Muscle layer of duodenum (tissue), 2 donors: ENCODE measurements around the gene MS4A6E.
"Not testable (repeated sequence)": the region's sequence is repeated elsewhere in the genome, so short reads cannot be mapped to it uniquely, and the experiment has no call there.

Experiments
- H3K27ac ChIP-seq: one replicate; pipeline ENCODE4 v1.7.0; 2013; ENCODE audit warnings: mild to moderate bottlenecking, low read length
- H3K27me3 ChIP-seq: one replicate; pipeline ENCODE4 v1.7.0; 2013; ENCODE audit warnings: low read depth, mild to moderate bottlenecking, control low read depth, low read length
- H3K36me3 ChIP-seq, 2 donors: one replicate each; pipeline ENCODE4 v1.7.0; 2013; ENCODE audit warnings: low read length in 2 of 2, control low read depth in 1 of 2, mild to moderate bottlenecking in 1 of 2; ENCODE audit not compliant: insufficient read depth in 2 of 2, control insufficient read depth in 1 of 2
- H3K4me1 ChIP-seq, 2 donors: one replicate each; pipeline ENCODE4 v1.7.0; 2013; ENCODE audit warnings: low read length in 2 of 2, mild to moderate bottlenecking in 2 of 2, control low read depth in 1 of 2, moderate library complexity in 1 of 2; ENCODE audit not compliant: insufficient read depth in 2 of 2, control insufficient read depth in 1 of 2
- H3K4me3 ChIP-seq, 2 donors: one replicate each; pipeline ENCODE4 v1.7.0; 2013; ENCODE audit warnings: low read length in 2 of 2, low read depth in 1 of 2, mild to moderate bottlenecking in 1 of 2
- H3K9me3 ChIP-seq, 2 donors: one replicate each; pipeline ENCODE4 v1.7.0; 2013; ENCODE audit warnings: low read length in 2 of 2, control low read depth in 1 of 2, mild to moderate bottlenecking in 1 of 2; ENCODE audit not compliant: control insufficient read depth in 1 of 2
- donor health status: healthy.

MS4A6E gene

GRCh38 chr11:60326955-60327354, at the start of gene MS4A6E:
MS4A6E (plus strand) TSS chr11:60327255; CDS start chr11:60334896, 7,641 bp downstream.
- Histone ChIP-seq H3K27me3 (no peaks in the 10 kb centered on the region), H3K27ac (no peak within 1 kb of the TSS), H3K36me3 (no peaks in the 10 kb centered on the region), H3K4me3 (no peak within 1 kb of the TSS), H3K9me3 (peaks cover 0 to 11% of the 10 kb centered on the region in 2 donors), H3K4me1 (no peaks in the 10 kb centered on the region)

GRCh38 chr11:60280412-60280811, 46.6 kb upstream of the MS4A6E start, which contains the start of gene MS4A4A:
MS4A4A (plus strand) TSS chr11:60280666; CDS start chr11:60280676, 10 bp downstream.
- no peaks in the 10 kb centered on the region for H3K4me1 ChIP-seq
- H3K27ac ChIP-seq = peak within 1 kb of the TSS; percentile 77
- peak within 1 kb of the TSS in 1 of 2 donors; percentile 37 for H3K4me3 ChIP-seq
- H3K9me3 ChIP-seq = no peaks in the 10 kb centered on the region
- no peaks in the 10 kb centered on the region for H3K27me3 ChIP-seq
- H3K36me3 ChIP-seq = no peaks in the 10 kb centered on the region

GRCh38 chr11:60281485-60281884, 45.6 kb upstream of the MS4A6E start:
- H3K27ac ChIP-seq = peak overlapping the region; percentile 77
- no peaks in the 10 kb centered on the region for H3K9me3 ChIP-seq
- H3K4me3 ChIP-seq = peak overlapping the region in 1 of 2 donors; percentile 27
- H3K27me3 ChIP-seq = no peaks in the 10 kb centered on the region
- no peaks in the 10 kb centered on the region for H3K4me1 ChIP-seq
- H3K36me3 ChIP-seq = no peaks in the 10 kb centered on the region

GRCh38 chr11:60282286-60282685, 44.8 kb upstream of the MS4A6E start:
- no peaks in the 10 kb centered on the region for H3K27me3 ChIP-seq
- H3K27ac ChIP-seq = peak overlapping the region; percentile 77
- no peaks in the 10 kb centered on the region for H3K4me1 ChIP-seq
- no peaks in the 10 kb centered on the region for H3K9me3 ChIP-seq
- H3K4me3 ChIP-seq = no peak overlapping the region
- no peaks in the 10 kb centered on the region for H3K36me3 ChIP-seq

GRCh38 chr11:60285411-60286126, 41.5 kb upstream of the MS4A6E start:
- not testable (repeated sequence) for H3K27ac ChIP-seq, H3K36me3 ChIP-seq, H3K9me3 ChIP-seq, H3K4me1 ChIP-seq, H3K4me3 ChIP-seq, H3K27me3 ChIP-seq

- Histone ChIP-seq H3K9me3 (peaks cover 0 to 6% of the 10 kb centered on the region in 2 donors), H3K27me3 (no peaks in the 10 kb centered on the region), H3K4me1 (no peaks in the 10 kb centered on the region), H3K36me3 (no peaks in the 10 kb centered on the region), H3K27ac (no peak overlapping the region), H3K4me3 (no peak overlapping the region)
These were observed 38.5 kb upstream of the MS4A6E start for GRCh38 chr11:60288531-60288930.

- Histone ChIP-seq H3K27me3 (no peaks in the 10 kb centered on the region), H3K4me1 (no peaks in the 10 kb centered on the region), H3K9me3 (peaks cover 0 to 6% of the 10 kb centered on the region in 2 donors)
These were observed 34.9 kb upstream of the MS4A6E start for GRCh38 chr11:60292145-60292544.

GRCh38 chr11:60301178-60301577, 25.9 kb upstream of the MS4A6E start:
- H3K27ac ChIP-seq = no peak overlapping the region
- no peaks in the 10 kb centered on the region for H3K9me3 ChIP-seq
- H3K27me3 ChIP-seq = no peaks in the 10 kb centered on the region
- no peaks in the 10 kb centered on the region for H3K36me3 ChIP-seq
- no peak overlapping the region for H3K4me3 ChIP-seq
- H3K4me1 ChIP-seq = no peaks in the 10 kb centered on the region

More at GRCh38 chr11:60292145-60292544, 34.9 kb upstream of the MS4A6E start:
- H3K4me3 ChIP-seq = no peak overlapping the region
- H3K36me3 ChIP-seq = no peaks in the 10 kb centered on the region
- no peak overlapping the region for H3K27ac ChIP-seq

- not testable (repeated sequence) for H3K36me3 ChIP-seq, H3K4me1 ChIP-seq, H3K27me3 ChIP-seq, H3K27ac ChIP-seq, H3K4me3 ChIP-seq, H3K9me3 ChIP-seq
These were observed 25.2 kb upstream of the MS4A6E start for GRCh38 chr11:60301884-60302283.

- Histone ChIP-seq H3K4me1 (no peaks in the 10 kb centered on the region), H3K27me3 (no peaks in the 10 kb centered on the region), H3K36me3 (no peaks in the 10 kb centered on the region), H3K9me3 (no peaks in the 10 kb centered on the region), H3K4me3 (no peak overlapping the region), H3K27ac (no peak overlapping the region)
These were observed 23.4 kb upstream of the MS4A6E start for GRCh38 chr11:60303661-60304060.

- Histone ChIP-seq H3K36me3 (no peaks in the 10 kb centered on the region), H3K9me3 (no peaks in the 10 kb centered on the region), H3K4me3 (no peak overlapping the region), H3K27ac (no peak overlapping the region), H3K27me3 (no peaks in the 10 kb centered on the region), H3K4me1 (no peaks in the 10 kb centered on the region)
These were observed 21.0 kb upstream of the MS4A6E start for GRCh38 chr11:60305906-60306619.
